WTC11 (cell line): ENCODE data around the gene AHR. TPM values are rescaled to one million over a fixed set of nuclear protein-coding genes. Genes with fewer than 3 reads are reported as not detected.

Source experiments
- ATAC-seq: fragments of 200-7000 bp; cut with Tn5 transposase; 2 replicates; pipeline ENCODE4 v1.10.0; 2021; ENCODE audit warnings: mild to moderate bottlenecking, moderate library complexity
- CTCF ChIA-PET: fragments of 300-600 bp; sonication (Branson Sonifier 250); formaldehyde crosslinking; loops from one replicate; lab custom pipeline; 2021; ENCODE audit warnings: antibody characterized with exemption; lab: Charles Lee
- POLR2A ChIA-PET: fragments of 350-600 bp; sonication (Branson Sonifier 250); formaldehyde crosslinking; loops from one replicate; lab custom pipeline; 2021; ENCODE audit warnings: antibody characterized with exemption; lab: Charles Lee
- DNase-seq: peaks from one replicate; pipeline ENCODE4 v3.0.0; 2021; ENCODE audit warnings: low spot score
- H3K27ac Mint-ChIP-seq: 2 replicates; pipeline ENCODE4 v1.8.0; 2021; ENCODE audit warnings: mixed read lengths
- H3K27me3 Mint-ChIP-seq: 2 replicates; pipeline ENCODE4 v1.8.0; 2021; ENCODE audit warnings: low read depth, mild to moderate bottlenecking, moderate library complexity, mixed read lengths
- H3K36me3 Mint-ChIP-seq: 2 replicates; pipeline ENCODE4 v1.8.0; 2021; ENCODE audit warnings: mixed read lengths
- H3K4me1 Mint-ChIP-seq: 2 replicates; pipeline ENCODE4 v1.8.0; 2022; ENCODE audit warnings: mixed read lengths
- H3K4me3 Mint-ChIP-seq: 2 replicates; pipeline ENCODE4 v1.8.0; 2021; ENCODE audit warnings: mild to moderate bottlenecking, moderate library complexity, mixed read lengths
- H3K9me3 Mint-ChIP-seq: 2 replicates; pipeline ENCODE4 v1.8.0; 2021; ENCODE audit warnings: mixed read lengths
- CBFB ChIP-seq: sonication (generic); formaldehyde crosslinking; IDR thresholded peaks from 2 replicates; pipeline ENCODE4 v1.8.1; 2022; ENCODE audit warnings: mild to moderate bottlenecking, low read depth, missing genetic modification reagents
- ERG ChIP-seq: fragments of 250-450 bp; sonication (Bioruptor Pico); IDR thresholded peaks from 2 replicates; pipeline ENCODE4 v1.8.0; 2021; ENCODE audit warnings: mild to moderate bottlenecking
- FOXJ3 ChIP-seq: sonication (generic); formaldehyde crosslinking; IDR thresholded peaks from 2 replicates; pipeline ENCODE4 v1.9.0; 2021; ENCODE audit warnings: missing genetic modification reagents, mild to moderate bottlenecking, borderline replicate concordance
- FOXP1 ChIP-seq: sonication (generic); formaldehyde crosslinking; IDR thresholded peaks from 2 replicates; pipeline ENCODE4 v1.8.0; 2022; ENCODE audit warnings: missing genetic modification reagents, mild to moderate bottlenecking, moderate library complexity, borderline replicate concordance
- KAT7 ChIP-seq: sonication (generic); formaldehyde crosslinking; IDR thresholded peaks from 2 replicates; pipeline ENCODE4 v1.8.1; 2023; ENCODE audit warnings: missing genetic modification reagents, mild to moderate bottlenecking, borderline replicate concordance
- MAX ChIP-seq: sonication (generic); formaldehyde crosslinking; IDR thresholded peaks from 2 replicates; pipeline ENCODE4 v1.8.0; 2022; ENCODE audit warnings: mild to moderate bottlenecking, missing genetic modification reagents
- MYBL2 ChIP-seq: sonication (generic); formaldehyde crosslinking; IDR thresholded peaks from 2 replicates; pipeline ENCODE4 v1.8.1; 2023; ENCODE audit warnings: mild to moderate bottlenecking, moderate library complexity, missing genetic modification reagents
- NR1H2 ChIP-seq: sonication (generic); formaldehyde crosslinking; IDR thresholded peaks from 2 replicates; pipeline ENCODE4 v1.9.0; 2021; ENCODE audit warnings: mild to moderate bottlenecking, moderate library complexity, missing genetic modification reagents
- PRRX2 ChIP-seq: fragments of 250-450 bp; sonication (Bioruptor Pico); IDR thresholded peaks from 2 replicates; pipeline ENCODE4 v1.8.0; 2021; ENCODE audit warnings: mild to moderate bottlenecking
- RELA ChIP-seq: sonication (generic); formaldehyde crosslinking; IDR thresholded peaks from 2 replicates; pipeline ENCODE4 v1.8.1; 2022; ENCODE audit warnings: missing genetic modification reagents, mild to moderate bottlenecking, borderline replicate concordance
- SOX15 ChIP-seq: fragments of 250-450 bp; sonication (Bioruptor Pico); IDR thresholded peaks from 2 replicates; pipeline ENCODE4 v1.9.0; 2021; ENCODE audit warnings: mild to moderate bottlenecking
- SP1 ChIP-seq: sonication (generic); formaldehyde crosslinking; conservative IDR thresholded peaks from 2 replicates; pipeline ENCODE4 v1.8.1; 2022; ENCODE audit warnings: missing genetic modification reagents
- TP53 ChIP-seq: sonication (generic); formaldehyde crosslinking; IDR thresholded peaks from 2 replicates; pipeline ENCODE4 v1.8.1; 2023; ENCODE audit warnings: mild to moderate bottlenecking, missing genetic modification reagents
- total RNA-seq: library from RNA; stranded (reverse); gene quantifications from 3 replicates; pipeline ENCODE4 v1.2.3, GENCODE V29; 2021
- TF ChIP-seq, protein P1 (sequence below): sonication (generic); formaldehyde crosslinking; conservative IDR thresholded peaks from 2 replicates; pipeline ENCODE4 v1.8.1; 2023; ENCODE audit warnings: mild to moderate bottlenecking, low read depth, missing genetic modification reagents, moderate library complexity
- TF ChIP-seq, protein P2 (sequence below): sonication (generic); formaldehyde crosslinking; IDR thresholded peaks from 2 replicates; pipeline ENCODE4 v1.8.1; 2023; ENCODE audit warnings: mild to moderate bottlenecking, missing genetic modification reagents
- TF ChIP-seq, protein P3 (sequence below): sonication (generic); formaldehyde crosslinking; IDR thresholded peaks from 2 replicates; pipeline ENCODE4 v1.8.1; 2022; ENCODE audit warnings: mild to moderate bottlenecking, moderate library complexity, missing genetic modification reagents
- TF ChIP-seq, protein P4 (sequence below): fragments of 250-450 bp; sonication (Bioruptor Pico); IDR thresholded peaks from 2 replicates; pipeline ENCODE4 v1.9.0; 2021; ENCODE audit warnings: mild to moderate bottlenecking, borderline replicate concordance
- TF ChIP-seq, protein P5 (sequence below): sonication (generic); formaldehyde crosslinking; IDR thresholded peaks from 2 replicates; pipeline ENCODE4 v1.8.0; 2023; ENCODE audit warnings: missing genetic modification reagents

Gene AHR
- total RNA-seq, 1 experiment from 2014 or later, result 5.8 TPM

DNA sequence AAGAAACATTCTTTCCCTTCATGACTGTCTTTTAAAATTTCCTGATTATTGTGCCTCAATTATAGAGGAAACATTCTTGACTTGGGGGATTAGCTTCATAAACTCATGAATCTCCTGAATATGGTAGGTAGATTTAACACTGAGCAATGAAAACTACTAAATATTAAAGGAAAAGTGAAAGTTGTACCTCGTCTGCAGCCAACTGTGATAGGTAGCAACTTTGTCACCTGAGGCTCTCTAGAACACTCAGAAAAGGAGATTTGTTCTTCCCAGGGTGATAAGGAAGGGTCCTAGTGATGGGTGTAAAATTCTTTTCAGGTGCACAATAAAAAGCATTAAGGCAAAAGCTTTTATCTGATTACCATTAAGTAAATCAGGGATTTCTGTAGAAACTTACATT lies 78.1 kb downstream of the AHR start:
- Mint-ChIP-seq H3K9me3 (no peaks in the 10 kb centered on the region), H3K27ac (no peak overlapping the region), H3K4me1 (peaks cover 4% of the 10 kb centered on the region), H3K4me3 (no peak overlapping the region), H3K27me3 (no peaks in the 10 kb centered on the region), H3K36me3 (no peaks in the 10 kb centered on the region)
- DNase-seq (no peak), ATAC-seq (no peak)
- CTCF ChIA-PET, result no interaction called here
- POLR2A ChIA-PET, result no interaction called here
- TF ChIP-seq CBFB (CRISPR knock-in tag) (no peak), FOXP1 (CRISPR knock-in tag) (no peak), ERG (CRISPR knock-in tag) (no peak)
- TF ChIP-seq, protein P1, sequence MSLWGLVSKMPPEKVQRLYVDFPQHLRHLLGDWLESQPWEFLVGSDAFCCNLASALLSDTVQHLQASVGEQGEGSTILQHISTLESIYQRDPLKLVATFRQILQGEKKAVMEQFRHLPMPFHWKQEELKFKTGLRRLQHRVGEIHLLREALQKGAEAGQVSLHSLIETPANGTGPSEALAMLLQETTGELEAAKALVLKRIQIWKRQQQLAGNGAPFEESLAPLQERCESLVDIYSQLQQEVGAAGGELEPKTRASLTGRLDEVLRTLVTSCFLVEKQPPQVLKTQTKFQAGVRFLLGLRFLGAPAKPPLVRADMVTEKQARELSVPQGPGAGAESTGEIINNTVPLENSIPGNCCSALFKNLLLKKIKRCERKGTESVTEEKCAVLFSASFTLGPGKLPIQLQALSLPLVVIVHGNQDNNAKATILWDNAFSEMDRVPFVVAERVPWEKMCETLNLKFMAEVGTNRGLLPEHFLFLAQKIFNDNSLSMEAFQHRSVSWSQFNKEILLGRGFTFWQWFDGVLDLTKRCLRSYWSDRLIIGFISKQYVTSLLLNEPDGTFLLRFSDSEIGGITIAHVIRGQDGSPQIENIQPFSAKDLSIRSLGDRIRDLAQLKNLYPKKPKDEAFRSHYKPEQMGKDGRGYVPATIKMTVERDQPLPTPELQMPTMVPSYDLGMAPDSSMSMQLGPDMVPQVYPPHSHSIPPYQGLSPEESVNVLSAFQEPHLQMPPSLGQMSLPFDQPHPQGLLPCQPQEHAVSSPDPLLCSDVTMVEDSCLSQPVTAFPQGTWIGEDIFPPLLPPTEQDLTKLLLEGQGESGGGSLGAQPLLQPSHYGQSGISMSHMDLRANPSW (CRISPR knock-in tag), result no peak
- TF ChIP-seq, protein P2, sequence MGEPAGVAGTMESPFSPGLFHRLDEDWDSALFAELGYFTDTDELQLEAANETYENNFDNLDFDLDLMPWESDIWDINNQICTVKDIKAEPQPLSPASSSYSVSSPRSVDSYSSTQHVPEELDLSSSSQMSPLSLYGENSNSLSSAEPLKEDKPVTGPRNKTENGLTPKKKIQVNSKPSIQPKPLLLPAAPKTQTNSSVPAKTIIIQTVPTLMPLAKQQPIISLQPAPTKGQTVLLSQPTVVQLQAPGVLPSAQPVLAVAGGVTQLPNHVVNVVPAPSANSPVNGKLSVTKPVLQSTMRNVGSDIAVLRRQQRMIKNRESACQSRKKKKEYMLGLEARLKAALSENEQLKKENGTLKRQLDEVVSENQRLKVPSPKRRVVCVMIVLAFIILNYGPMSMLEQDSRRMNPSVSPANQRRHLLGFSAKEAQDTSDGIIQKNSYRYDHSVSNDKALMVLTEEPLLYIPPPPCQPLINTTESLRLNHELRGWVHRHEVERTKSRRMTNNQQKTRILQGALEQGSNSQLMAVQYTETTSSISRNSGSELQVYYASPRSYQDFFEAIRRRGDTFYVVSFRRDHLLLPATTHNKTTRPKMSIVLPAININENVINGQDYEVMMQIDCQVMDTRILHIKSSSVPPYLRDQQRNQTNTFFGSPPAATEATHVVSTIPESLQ (CRISPR knock-in tag), result no peak

DNA sequence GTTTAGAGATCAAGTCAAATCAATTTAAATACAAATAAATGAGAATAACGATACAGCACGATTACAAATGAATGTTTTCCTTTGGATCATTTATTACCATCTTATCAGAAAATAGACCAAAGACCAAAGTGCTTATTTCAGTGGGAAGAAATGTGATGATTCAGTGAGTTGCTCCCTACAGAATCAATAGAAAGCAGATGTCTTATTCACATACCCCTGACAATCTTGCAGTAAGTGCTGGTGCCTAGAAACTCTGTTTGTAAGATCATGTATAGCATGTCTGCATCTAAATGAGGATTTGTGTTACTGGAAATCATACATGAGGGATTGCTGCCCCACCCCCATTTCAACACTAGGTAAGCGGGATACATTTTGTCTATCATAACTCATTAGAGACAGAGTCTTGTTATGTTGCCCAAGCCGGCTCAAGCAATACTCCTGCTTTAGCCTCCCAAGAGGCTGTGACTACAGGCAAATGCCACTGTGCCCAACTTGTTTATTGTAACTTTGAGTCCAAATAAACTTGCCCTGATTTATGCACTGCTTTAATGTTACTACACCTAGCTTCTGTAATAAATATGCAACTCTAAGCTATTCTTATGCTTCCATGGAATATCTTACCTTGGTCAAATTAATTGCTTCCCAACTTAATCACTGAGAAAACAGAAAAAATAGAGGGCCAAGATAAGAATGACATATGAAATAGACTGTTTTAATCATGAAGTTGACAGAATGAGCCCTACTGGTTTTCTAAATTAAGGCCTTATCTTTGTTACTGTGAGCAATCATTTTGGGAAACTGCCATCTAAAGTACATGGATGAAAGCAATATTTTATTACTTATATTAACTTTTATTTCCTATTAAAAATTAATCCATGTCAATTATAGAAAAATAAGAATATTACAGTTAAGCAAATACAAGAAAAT lies 82.5 kb downstream of the AHR start:
- no peak overlapping the region for H3K27ac Mint-ChIP-seq
- H3K36me3 Mint-ChIP-seq, result no peaks in the 10 kb centered on the region
- no peaks in the 10 kb centered on the region for H3K27me3 Mint-ChIP-seq
- no peak for ATAC-seq
- H3K4me1 Mint-ChIP-seq, result peaks cover 32% of the 10 kb centered on the region
- DNase-seq, result no peak
- H3K4me3 Mint-ChIP-seq, result no peak overlapping the region
- no peaks in the 10 kb centered on the region for H3K9me3 Mint-ChIP-seq
- ChIA-PET CTCF (no interaction called here), POLR2A (no interaction called here)
- no peak for TF ChIP-seq NR1H2 (CRISPR knock-in tag)
- no peak for TF ChIP-seq SOX15
- TF ChIP-seq KAT7 (CRISPR knock-in tag), result no peak
- TF ChIP-seq, protein P3, sequence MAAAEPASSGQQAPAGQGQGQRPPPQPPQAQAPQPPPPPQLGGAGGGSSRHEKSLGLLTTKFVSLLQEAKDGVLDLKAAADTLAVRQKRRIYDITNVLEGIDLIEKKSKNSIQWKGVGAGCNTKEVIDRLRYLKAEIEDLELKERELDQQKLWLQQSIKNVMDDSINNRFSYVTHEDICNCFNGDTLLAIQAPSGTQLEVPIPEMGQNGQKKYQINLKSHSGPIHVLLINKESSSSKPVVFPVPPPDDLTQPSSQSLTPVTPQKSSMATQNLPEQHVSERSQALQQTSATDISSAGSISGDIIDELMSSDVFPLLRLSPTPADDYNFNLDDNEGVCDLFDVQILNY, result no peak
- TF ChIP-seq, protein P1 (CRISPR knock-in tag), result no peak
- no peak for TF ChIP-seq MAX (CRISPR knock-in tag)
- TF ChIP-seq FOXJ3 (CRISPR knock-in tag), result no peak
- TF ChIP-seq MYBL2 (CRISPR knock-in tag), result no peak
- TF ChIP-seq, protein P4, sequence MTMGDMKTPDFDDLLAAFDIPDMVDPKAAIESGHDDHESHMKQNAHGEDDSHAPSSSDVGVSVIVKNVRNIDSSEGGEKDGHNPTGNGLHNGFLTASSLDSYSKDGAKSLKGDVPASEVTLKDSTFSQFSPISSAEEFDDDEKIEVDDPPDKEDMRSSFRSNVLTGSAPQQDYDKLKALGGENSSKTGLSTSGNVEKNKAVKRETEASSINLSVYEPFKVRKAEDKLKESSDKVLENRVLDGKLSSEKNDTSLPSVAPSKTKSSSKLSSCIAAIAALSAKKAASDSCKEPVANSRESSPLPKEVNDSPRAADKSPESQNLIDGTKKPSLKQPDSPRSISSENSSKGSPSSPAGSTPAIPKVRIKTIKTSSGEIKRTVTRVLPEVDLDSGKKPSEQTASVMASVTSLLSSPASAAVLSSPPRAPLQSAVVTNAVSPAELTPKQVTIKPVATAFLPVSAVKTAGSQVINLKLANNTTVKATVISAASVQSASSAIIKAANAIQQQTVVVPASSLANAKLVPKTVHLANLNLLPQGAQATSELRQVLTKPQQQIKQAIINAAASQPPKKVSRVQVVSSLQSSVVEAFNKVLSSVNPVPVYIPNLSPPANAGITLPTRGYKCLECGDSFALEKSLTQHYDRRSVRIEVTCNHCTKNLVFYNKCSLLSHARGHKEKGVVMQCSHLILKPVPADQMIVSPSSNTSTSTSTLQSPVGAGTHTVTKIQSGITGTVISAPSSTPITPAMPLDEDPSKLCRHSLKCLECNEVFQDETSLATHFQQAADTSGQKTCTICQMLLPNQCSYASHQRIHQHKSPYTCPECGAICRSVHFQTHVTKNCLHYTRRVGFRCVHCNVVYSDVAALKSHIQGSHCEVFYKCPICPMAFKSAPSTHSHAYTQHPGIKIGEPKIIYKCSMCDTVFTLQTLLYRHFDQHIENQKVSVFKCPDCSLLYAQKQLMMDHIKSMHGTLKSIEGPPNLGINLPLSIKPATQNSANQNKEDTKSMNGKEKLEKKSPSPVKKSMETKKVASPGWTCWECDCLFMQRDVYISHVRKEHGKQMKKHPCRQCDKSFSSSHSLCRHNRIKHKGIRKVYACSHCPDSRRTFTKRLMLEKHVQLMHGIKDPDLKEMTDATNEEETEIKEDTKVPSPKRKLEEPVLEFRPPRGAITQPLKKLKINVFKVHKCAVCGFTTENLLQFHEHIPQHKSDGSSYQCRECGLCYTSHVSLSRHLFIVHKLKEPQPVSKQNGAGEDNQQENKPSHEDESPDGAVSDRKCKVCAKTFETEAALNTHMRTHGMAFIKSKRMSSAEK (CRISPR knock-in tag), result no peak
- TF ChIP-seq SP1 (CRISPR knock-in tag), result no peak
- no peak for TF ChIP-seq TP53
- TF ChIP-seq, protein P5, sequence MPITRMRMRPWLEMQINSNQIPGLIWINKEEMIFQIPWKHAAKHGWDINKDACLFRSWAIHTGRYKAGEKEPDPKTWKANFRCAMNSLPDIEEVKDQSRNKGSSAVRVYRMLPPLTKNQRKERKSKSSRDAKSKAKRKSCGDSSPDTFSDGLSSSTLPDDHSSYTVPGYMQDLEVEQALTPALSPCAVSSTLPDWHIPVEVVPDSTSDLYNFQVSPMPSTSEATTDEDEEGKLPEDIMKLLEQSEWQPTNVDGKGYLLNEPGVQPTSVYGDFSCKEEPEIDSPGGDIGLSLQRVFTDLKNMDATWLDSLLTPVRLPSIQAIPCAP (CRISPR knock-in tag), result no peak
- no peak for TF ChIP-seq PRRX2
- TF ChIP-seq RELA (CRISPR knock-in tag), result no peak
